ENCODE measurements around the gene SYNPO2.
A peak's percentile ranks its signal among the peaks of the same experiment; 100 is the strongest.
"Not testable (repeated sequence)": the region's sequence is repeated elsewhere in the genome, so short reads cannot be mapped to it uniquely, and the experiment has no call there.

The SYNPO2 gene

DNA sequence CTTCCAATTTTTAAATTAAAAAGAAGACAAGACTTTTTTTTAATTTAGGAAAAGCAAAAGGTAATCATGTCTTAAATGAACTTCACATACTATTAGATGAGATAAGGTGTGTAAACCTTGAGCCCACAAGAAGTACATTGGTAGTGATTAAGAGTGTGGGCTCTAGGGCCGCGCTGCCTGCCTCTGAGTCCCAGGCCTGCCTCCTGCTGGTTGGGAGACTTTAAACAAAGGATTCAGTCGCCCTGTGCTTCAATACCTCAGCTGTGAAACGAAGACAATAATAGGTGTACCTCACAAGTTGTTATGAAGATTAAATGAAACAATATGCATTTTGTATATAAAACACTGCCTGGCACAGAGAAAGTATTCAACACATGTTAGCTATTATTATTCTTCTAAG is 151.1 kb downstream of the SYNPO2 start:
- DNase-seq (ENCODE audit: extremely low read depth, low read depth), result no peak
- TF ChIP-seq, protein P1, sequence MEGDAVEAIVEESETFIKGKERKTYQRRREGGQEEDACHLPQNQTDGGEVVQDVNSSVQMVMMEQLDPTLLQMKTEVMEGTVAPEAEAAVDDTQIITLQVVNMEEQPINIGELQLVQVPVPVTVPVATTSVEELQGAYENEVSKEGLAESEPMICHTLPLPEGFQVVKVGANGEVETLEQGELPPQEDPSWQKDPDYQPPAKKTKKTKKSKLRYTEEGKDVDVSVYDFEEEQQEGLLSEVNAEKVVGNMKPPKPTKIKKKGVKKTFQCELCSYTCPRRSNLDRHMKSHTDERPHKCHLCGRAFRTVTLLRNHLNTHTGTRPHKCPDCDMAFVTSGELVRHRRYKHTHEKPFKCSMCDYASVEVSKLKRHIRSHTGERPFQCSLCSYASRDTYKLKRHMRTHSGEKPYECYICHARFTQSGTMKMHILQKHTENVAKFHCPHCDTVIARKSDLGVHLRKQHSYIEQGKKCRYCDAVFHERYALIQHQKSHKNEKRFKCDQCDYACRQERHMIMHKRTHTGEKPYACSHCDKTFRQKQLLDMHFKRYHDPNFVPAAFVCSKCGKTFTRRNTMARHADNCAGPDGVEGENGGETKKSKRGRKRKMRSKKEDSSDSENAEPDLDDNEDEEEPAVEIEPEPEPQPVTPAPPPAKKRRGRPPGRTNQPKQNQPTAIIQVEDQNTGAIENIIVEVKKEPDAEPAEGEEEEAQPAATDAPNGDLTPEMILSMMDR (IDR thresholded peaks at IDR 0.05; ENCODE audit: low read depth, low read length), result no peak; the same call in 1 of the 2 replicates

DNA sequence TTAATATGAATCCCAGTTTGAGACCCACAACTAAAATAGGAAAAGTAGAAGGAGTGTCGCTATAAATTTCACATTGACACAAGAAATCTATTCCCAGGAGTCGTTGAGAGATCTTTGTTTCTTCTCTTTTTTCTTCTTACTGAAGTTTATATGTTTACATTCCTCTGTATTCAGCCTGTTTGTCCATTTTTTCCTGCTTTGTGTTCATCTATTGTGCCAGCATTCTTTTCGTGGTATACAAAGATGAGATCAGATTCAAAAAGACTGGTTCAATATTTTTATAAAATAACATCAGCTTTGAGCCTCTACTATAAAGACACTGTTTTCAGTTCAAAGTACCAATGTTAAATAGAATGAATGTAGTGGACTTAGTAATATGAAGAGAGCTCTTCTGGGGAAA is 151.6 kb downstream of the SYNPO2 start:
- TF ChIP-seq, protein P1 (IDR thresholded peaks at IDR 0.05; ENCODE audit: low read depth, low read length), result no peak
- DNase-seq (ENCODE audit: extremely low read depth, low read depth), result no peak

DNA sequence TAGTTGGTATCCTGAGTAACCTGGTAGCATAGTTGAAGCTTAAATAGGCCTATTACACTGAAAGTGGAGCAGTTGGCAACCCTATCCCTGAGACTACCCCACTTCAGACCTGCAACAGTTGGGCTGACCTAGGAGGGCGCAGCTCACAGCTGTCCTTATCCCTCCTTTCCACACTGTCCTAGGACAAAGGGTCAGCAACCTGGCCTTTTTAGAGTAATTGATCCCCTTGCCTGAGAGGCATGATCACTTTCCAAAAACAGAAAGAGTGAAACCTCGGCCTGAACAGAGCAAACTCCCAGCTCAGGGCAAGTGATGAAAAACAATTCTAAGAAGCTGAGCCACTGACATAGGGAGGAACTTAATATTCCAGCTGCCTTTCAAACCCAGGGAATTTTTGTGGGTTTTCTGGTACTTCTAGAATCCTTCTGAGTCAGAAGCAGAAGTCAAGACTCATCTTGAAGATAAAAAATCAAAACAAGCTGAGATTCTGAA is 152.1 kb downstream of the SYNPO2 start:
- TF ChIP-seq, protein P1 (IDR thresholded peaks at IDR 0.05; ENCODE audit: low read depth, low read length), result no peak
- peak; percentile 62 for DNase-seq (ENCODE audit: extremely low read depth, low read depth)

DNA sequence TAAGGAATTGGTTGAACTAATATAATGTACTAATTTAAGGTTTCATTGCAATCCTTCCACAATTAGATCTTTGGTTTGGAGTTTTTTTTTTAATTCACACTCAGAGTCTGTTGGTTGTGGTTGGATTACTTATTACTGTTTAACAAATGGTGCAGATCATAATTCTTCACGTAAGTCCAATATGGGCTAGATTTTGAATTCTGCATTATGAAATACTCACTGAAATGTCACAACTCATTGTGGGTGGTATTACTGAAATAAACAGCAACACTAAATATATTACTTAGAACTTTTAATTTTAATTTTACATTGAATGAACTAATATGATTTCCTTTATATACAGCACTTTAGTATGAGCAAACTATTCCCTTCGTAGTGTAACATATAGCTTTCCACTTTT is 152.7 kb downstream of the SYNPO2 start:
- DNase-seq (ENCODE audit: extremely low read depth, low read depth), result no peak
- TF ChIP-seq, protein P1 (IDR thresholded peaks at IDR 0.05; ENCODE audit: low read depth, low read length), result no peak

DNA sequence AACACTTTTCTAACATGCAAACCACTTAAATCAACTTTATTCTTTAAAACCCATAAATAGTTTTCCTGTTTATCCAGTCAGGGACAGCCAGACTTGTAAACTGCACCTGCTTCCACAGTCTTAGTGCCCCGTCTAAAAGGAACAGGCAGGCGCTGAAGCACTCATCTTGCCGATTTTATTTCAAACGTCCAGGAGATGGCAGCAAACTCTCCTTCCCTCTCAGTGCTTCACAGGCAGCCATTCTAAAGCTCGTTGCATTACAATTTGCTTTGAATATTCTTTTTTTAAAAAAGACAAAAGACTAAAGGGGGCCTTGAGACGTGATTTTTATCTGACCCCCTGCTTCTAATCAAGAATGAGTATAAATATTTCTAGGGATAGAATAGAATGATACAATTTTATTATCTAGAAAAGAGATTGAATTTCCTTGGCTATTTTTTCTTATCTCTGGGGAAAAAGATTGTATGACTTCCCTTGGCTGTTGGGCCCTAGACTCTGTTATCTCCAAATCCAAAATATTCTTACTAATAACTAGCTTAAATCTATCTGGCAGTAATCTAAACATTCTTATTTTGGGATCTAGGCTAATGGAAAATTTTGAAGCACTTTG is 153.4 kb downstream of the SYNPO2 start:
- no peak for DNase-seq (ENCODE audit: extremely low read depth, low read depth)
- TF ChIP-seq, protein P1 (IDR thresholded peaks at IDR 0.05; ENCODE audit: low read depth, low read length), result peak; percentile 58

DNA sequence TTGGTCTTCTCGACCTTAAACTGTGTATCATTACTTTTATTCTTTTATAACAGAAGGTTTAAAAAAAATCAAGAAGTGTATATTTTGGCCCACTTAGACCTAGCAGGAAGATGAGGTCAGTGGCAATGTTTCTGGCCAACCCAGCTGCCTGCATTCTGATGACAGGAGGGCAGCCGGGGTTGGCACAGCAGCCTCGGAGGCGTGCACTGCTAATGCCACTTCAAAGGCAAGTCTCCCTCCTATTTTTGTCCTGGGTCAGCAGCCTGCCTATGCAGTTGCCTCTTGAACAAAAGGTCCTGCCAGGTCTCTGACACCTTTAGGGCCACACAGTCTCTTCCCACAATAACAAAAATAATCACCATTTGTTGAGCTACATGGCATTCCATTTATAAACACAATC is 157.6 kb downstream of the SYNPO2 start:
- DNase-seq (ENCODE audit: extremely low read depth, low read depth), result no peak
- TF ChIP-seq, protein P1 (IDR thresholded peaks at IDR 0.05; ENCODE audit: low read depth, low read length), result no peak

DNA sequence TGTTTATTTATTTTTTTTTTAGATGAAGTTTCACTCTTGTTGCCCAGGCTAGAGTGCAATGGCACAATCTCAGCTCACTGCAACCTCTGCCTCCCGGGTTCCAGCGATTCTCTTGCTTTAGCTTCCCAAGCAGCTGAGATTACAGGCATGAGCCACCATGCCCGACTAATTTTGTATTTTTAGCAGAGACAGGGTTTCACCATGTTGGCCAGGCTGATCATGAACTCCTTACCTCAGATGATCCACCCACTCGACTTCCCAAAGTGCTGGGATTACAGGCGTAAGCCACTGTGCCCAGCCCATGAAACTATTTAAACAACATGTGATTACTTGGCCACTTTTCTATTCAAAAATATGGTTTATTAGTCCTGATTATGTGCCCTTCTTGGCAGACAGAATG is 158.4 kb downstream of the SYNPO2 start:
- DNase-seq (ENCODE audit: extremely low read depth, low read depth), result not testable (repeated sequence)

DNA sequence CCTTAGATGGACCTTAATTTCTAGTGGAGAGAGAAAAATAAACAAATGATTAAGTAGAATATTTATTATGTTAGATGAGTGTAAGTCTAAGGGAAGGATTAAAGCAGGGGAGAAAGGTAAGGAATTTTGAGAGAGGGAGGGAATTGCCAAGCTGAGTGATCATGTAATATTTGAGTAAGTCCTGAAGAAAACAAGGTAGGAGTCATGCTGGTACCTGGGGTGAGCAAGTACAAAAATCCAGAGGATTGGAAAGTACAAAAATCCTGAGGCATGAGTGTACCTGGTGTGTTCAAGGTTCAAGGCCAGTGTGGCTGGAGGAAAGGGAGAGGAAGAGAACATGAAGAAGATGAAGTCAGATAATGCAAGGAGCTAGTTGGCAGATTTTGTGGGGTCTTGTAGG is 159.8 kb downstream of the SYNPO2 start:
- no peak for DNase-seq (ENCODE audit: extremely low read depth, low read depth)
- TF ChIP-seq, protein P1 (IDR thresholded peaks at IDR 0.05; ENCODE audit: low read depth, low read length), result no peak

Data from AG09319 (cell line).